Breast epithelium (tissue), 4 donors: ENCODE measurements around the gene PYGB. TPM values are rescaled to one million over a fixed set of nuclear protein-coding genes. Genes with fewer than 3 reads are reported as not detected.

ENCODE experiments used
- DNase-seq, 2 donors: peaks; one replicate each; pipeline ENCODE4 v3.0.0-alpha.2; 2019; ENCODE audit warnings: low spot score in 2 of 2
- H3K27ac ChIP-seq, 2 donors: fragments of 200-600 bp; sonication (generic) in 1 of 2; one replicate each; pipeline ENCODE4 v1.5.1; 2016 to 2019; ENCODE audit warnings: mild to moderate bottlenecking in 1 of 2
- H3K27me3 ChIP-seq, 2 donors: fragments of 200-600 bp; sonication (generic) in 1 of 2; one replicate each; pipeline versions ENCODE4 v1.5.1 to v1.6.0; 2017 to 2019; ENCODE audit warnings: control low read depth in 1 of 2, mild to moderate bottlenecking in 1 of 2
- H3K36me3 ChIP-seq: fragments of 200-600 bp; one replicate; pipeline ENCODE4 v1.5.1; 2019
- H3K4me1 ChIP-seq, 2 donors: fragments of 200-600 bp; sonication (generic); one replicate each; pipeline ENCODE4 v1.5.1; 2016 to 2019; ENCODE audit warnings: control low read depth in 1 of 2
- H3K4me3 ChIP-seq, 3 donors: fragments of 200-600 bp; sonication (generic); 1 replicate in 2 of 3; 2 replicates in 1 of 3; pipeline ENCODE4 v1.5.1; 2016 to 2019; ENCODE audit warnings: mild to moderate bottlenecking in 3 of 3, moderate library complexity in 2 of 3
- H3K9me3 ChIP-seq, 2 donors: fragments of 200-600 bp; sonication (generic) in 1 of 2; one replicate each; pipeline ENCODE4 v1.5.1; 2016 to 2019; ENCODE audit warnings: control low read depth in 1 of 2
- CTCF ChIP-seq, 3 donors: fragments of 450-650 bp; IDR thresholded peaks; one replicate each; pipeline ENCODE4 v1.5.1; 2016 to 2017; ENCODE audit warnings: antibody characterized with exemption in 3 of 3, mild to moderate bottlenecking in 3 of 3, moderate library complexity in 3 of 3
- POLR2A ChIP-seq: fragments of 450-650 bp; IDR thresholded peaks from one replicate; pipeline ENCODE4 v1.6.1; 2016; ENCODE audit warnings: antibody characterized with exemption, mild to moderate bottlenecking, moderate library complexity
- POLR2AphosphoS5 ChIP-seq, 3 donors: sonication (generic); formaldehyde crosslinking; IDR thresholded peaks; one replicate each; pipeline ENCODE4 v1.6.1; 2017; ENCODE audit warnings: antibody characterized with exemption in 3 of 3
- intact Hi-C: fragments of 100-400 bp; cut with DNase I; formaldehyde crosslinking; loops from one replicate; pipeline ENCODE4 v1.15.1; 2023; ENCODE audit warnings: low total_unique reads
- total RNA-seq, 3 donors: library from RNA; depleted of rRNA; stranded (reverse); fragments of >200 nt; gene quantifications; one replicate each; pipeline ENCODE4 v1.1.0, GENCODE V29; 2016

Gene PYGB
- total RNA-seq, 3 donors from 2014 or later, result 95.7 to 128 (median 121) TPM

DNA sequence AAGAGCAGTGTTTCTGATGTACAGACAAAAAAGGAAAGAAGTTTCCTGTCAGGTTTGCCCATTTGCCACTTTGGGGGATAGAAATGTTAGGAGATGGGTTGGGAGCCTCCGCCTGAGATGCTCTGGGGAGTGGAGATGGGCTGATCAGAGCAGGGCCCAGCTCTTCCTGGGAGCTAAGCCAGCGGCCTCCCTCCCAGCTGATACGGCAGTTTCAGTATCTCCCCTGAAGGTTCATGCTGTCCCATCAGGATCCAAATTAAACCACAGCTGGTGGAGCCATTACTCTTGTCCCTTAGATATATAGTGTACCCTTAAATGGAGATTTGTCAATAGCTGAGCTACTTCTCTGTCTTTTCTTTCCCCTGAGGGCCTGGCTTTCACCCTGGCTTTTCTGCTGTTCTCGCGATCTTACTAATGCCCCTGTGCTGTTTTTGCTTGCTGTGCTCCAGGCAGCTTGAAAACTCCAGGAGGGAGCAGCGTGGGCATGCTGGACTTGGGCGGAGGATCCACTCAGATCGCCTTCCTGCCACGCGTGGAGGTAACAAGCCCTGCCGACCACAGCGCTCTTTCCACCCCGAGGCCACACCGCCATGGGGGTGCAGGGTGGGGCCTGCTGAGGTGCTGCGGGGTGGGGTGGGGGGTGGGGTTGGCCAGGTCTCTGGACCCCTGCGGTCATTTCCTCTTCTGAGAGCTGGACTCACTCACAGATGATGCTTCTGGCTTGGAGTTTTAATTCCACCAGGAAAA is 31.5 kb upstream of the PYGB start:
- H3K36me3 ChIP-seq, result peaks cover 12% of the 10 kb centered on the region
- no peak overlapping the region for H3K27ac ChIP-seq
- no peaks in the 10 kb centered on the region for H3K4me1 ChIP-seq
- no peak overlapping the region for H3K4me3 ChIP-seq
- intact Hi-C loops, result loop anchor here (5.0 kb wide), 1 partner anchor 1289 kb away; no protein-coding TSS in a partner anchor
- H3K27me3 ChIP-seq, result no peaks in the 10 kb centered on the region
- no peak for DNase-seq
- no peaks in the 10 kb centered on the region for H3K9me3 ChIP-seq
- no peak for TF ChIP-seq POLR2A

DNA sequence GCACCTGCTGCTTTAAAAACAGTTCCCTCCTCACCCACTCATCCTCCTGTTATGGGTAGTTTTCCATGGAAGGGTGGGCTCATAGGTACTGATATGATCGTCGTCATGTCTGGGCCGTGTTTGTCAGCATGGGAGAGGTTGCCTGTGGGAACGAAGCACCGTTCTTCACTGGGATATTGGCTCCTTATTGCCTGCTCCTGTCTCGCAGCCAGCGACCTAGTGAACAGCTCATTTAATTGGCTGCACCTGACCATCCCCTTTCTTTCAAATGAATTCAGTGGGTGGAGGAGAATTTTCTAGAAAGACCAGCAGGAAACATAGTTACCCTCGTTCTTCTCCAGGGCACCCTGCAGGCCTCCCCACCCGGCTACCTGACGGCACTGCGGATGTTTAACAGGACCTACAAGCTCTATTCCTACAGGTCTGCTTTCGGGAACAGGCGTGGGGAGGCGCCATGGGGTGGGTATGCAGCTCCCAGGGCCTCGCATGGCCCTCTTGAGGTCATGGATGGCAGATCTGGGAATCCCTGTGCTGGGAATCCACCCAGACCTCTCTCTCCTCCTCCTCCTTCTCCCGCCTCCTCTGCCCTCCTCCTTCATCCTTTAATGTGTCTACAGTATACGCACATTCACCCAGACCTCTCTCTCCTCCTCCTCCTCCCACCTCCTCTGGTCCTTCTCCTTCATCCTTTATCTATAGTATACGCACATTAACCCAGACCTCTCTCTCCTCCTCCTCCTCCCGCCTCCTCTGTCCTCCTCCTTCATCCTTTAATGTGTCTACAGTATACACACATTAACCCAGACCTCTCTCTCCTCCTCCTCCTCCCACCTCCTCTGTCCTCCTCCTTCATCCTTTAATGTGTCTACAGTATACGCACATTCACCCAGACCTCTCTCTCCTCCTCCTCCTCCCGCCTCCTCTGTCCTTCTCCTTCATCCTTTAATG is 30.4 kb upstream of the PYGB start:
- no peaks in the 10 kb centered on the region for H3K4me1 ChIP-seq
- no peak overlapping the region for H3K27ac ChIP-seq
- TF ChIP-seq CTCF (IDR thresholded peaks at IDR 0.05) (no peak), POLR2AphosphoS5 (IDR thresholded peaks at IDR 0.05) (no peak), POLR2A (no peak)
- H3K9me3 ChIP-seq, result no peaks in the 10 kb centered on the region
- no peak overlapping the region for H3K4me3 ChIP-seq
- peaks cover 12% of the 10 kb centered on the region for H3K36me3 ChIP-seq
- no peaks in the 10 kb centered on the region for H3K27me3 ChIP-seq
- no peak for DNase-seq
- intact Hi-C loops, result loop anchor here (5.0 kb wide), 1 partner anchor 1290 kb away; no protein-coding TSS in a partner anchor

GRCh38 chr20:25218109-25218486 is 29.8 kb upstream of the PYGB start:
- H3K4me1 ChIP-seq, result no peaks in the 10 kb centered on the region
- H3K36me3 ChIP-seq, result peaks cover 12% of the 10 kb centered on the region
- no peak overlapping the region for H3K4me3 ChIP-seq
- no peaks in the 10 kb centered on the region for H3K27me3 ChIP-seq
- no peak for DNase-seq
- intact Hi-C loops, result loop anchor here (5.0 kb wide), 1 partner anchor 1291 kb away; no protein-coding TSS in a partner anchor
- no peaks in the 10 kb centered on the region for H3K9me3 ChIP-seq
- TF ChIP-seq POLR2A (no peak), CTCF (IDR thresholded peaks at IDR 0.05) (no peak), POLR2AphosphoS5 (IDR thresholded peaks at IDR 0.05) (no peak)
- no peak overlapping the region for H3K27ac ChIP-seq

GRCh38 chr20:25218492-25218891 is 29.4 kb upstream of the PYGB start:
- TF ChIP-seq POLR2A, result no peak
- no peak for TF ChIP-seq POLR2AphosphoS5 (IDR thresholded peaks at IDR 0.05)
- TF ChIP-seq CTCF (IDR thresholded peaks at IDR 0.05), result no peak
- Histone ChIP-seq H3K4me3 (no peak overlapping the region), H3K27ac (no peak overlapping the region), H3K4me1 (no peaks in the 10 kb centered on the region), H3K27me3 (no peaks in the 10 kb centered on the region), H3K9me3 (no peaks in the 10 kb centered on the region), H3K36me3 (peaks cover 12% of the 10 kb centered on the region)
- intact Hi-C loops, result loop anchor here (5.0 kb wide), 1 partner anchor 1291 kb away; no protein-coding TSS in a partner anchor
- no peak for DNase-seq

DNA sequence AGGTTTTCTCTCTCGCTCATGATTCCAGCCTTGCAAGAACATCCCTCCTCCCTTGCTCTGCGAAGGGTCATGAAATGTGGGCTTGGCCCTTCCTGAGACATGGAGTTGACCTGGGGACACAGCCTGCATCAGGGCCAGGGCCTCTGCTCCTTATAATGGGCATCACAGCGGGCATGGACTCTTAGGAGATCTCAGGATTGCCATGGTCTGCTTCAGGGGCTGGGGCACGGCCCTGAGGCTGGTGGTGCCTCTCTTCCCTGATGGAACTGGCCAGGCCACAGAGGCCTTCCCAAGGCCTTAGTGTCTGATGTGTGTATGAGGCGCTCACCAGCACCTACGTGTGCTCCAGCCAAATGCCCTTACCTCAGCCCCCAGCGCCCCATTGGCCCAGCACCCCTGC is 28.5 kb upstream of the PYGB start:
- TF ChIP-seq POLR2AphosphoS5 (IDR thresholded peaks at IDR 0.05) (no peak), POLR2A (no peak), CTCF (IDR thresholded peaks at IDR 0.05) (no peak)
- intact Hi-C loops, result loop anchor here (5.0 kb wide), 1 partner anchor 1292 kb away; no protein-coding TSS in a partner anchor
- Histone ChIP-seq H3K9me3 (no peaks in the 10 kb centered on the region), H3K4me3 (no peak overlapping the region), H3K36me3 (peaks cover 12% of the 10 kb centered on the region), H3K27ac (no peak overlapping the region), H3K4me1 (no peaks in the 10 kb centered on the region), H3K27me3 (no peaks in the 10 kb centered on the region)
- DNase-seq, result no peak
